ENCODE measurements around the gene ZNF750.

ZNF750 gene

DNA sequence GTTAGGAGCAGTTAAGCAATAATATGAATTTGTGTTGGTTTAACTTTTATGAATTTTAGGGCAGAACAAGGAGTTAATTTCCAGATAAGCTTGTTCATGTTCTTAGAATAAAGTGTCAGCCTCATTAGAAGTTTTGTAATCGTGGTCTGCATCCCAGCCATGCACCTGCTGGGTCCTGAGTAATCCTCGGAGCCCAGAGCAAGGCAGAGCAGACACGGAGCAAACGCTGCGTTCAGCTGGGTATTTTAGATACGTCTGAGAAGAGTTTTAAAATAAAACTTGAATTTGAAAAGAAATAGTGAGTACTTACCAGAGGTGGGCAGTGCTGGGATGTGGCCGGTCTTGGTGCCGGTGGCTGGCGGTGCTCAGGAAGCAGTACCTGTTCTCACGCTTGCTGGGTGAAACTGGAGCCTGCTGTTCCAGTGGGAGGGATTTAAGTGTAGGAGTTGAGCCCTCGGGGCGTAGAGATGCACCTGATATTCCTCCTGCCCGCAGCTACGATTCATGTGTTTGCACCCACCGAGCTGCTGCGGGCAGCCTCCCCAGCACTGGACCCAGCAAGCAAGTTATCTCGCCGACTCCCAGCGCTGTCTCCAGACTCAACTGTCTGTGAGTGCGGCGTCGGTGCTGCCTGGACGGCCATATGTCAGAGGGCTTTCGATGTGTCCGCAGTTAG lies at the start of gene ZNF750:
ZNF750 (minus strand) TSS at position 406 of the 676 bp plus-strand sequence. CDS start 7,568 bp downstream, outside the sequence.
- no peak for DNase-seq

DNA sequence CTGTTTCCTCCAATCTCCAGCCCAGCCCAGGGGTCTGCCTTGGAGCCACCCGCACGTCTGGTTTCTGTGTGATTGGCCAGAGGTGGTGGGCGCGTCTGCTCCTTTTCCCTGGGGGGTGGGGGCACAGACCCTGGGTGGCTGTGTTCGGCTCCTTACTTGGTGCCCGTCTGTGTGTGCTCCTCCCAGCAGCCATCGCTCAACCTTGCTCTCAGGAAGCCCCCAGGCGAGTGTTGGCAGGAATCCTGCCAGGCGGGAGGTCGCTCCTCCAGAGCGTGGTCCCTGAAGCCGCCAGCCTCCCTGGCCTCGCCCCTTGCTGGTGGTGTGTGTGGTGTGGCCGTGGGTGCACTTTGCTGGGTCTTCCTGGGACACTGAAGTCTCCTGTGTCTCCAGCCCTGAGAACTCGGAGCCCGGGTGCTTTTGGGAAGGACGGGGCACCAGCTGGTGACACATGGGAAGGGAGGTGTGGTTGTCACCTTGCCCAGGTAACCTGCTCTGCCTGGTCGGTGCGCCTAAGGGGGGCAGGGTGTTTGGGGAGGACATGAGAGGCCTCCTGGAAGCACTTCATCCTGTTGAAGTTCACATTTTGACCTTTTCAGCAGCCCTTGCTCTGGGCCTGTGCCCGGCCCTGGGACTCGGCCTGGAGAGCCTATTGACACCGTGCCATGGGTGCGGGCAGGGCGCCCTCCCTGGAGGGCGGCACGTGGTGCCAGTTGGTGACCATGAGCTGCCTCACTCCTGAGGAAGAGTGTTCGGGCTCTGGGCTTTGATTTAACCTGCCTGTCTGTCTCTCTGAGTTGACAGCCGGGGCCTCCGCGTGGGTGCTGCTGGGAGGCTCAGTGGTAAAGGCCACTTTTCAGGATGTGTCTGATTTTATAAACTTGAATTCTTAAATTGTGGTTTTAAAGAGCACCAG lies 49.0 kb upstream of the ZNF750 start:
- peak; percentile 24 for DNase-seq

DNA sequence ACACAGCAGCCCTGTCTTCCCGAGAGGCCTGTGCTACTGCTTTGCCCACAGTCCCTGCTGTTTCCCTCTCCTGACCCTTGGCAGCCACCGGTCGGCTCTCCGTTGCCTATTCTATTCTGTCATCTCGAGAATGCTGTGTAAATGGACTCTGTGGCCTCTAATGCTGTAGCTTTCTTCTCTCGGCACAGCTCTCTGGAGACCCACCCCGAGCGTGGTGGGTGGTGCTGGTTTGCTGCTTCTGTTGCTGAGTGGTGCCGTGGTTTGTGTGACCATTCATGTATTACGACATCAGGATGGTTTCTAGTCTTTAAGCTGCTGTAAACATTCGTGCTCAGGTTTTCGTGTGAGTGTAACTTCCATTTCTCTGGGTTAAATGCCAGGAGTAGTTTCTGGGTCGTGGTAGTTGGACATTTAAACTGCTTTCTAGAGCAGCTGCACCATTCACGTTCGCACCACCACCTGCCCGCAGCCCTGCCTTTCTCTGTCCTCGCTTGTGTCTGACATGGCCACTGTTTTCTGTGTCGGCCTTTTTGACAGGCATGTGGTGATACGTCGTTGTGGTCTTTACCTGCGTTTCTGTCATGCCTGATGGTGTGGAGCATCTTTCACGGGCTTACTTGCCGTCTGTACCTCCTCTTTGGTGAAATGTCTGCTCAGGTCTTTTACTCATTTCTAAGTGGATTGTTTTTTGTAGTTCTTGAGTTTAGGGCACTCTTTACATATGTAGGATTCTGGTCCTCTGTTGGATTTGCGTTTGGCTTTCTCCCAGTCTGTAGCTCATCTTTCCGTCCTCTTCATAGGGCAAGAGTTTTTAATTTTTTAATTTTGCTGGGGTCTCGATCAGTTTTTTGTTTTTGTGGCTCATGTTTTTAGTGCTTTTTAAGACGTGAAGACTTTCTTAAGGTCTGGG lies 47.7 kb upstream of the ZNF750 start:
- DNase-seq: peak; percentile 52

DNA sequence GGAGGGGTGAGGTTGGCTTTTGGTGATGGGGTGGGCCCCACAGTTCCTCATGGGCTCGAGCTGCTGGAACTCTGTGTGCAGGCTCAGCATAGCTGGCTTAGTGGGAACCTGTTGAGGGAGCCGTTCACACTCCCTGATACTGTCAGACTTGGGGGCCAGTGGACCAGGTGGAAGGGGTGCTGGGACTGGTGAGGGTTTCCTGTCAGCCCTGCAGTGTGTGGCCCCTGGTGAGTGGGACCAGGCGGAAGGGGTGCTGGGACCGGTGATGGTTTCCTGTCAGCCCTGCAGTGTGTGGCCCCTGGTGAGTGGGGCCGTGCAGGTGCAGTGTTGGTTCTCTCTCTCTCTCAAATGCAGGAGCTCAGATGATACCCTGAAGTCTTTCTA lies 45.1 kb upstream of the ZNF750 start:
- no peak for DNase-seq

DNA sequence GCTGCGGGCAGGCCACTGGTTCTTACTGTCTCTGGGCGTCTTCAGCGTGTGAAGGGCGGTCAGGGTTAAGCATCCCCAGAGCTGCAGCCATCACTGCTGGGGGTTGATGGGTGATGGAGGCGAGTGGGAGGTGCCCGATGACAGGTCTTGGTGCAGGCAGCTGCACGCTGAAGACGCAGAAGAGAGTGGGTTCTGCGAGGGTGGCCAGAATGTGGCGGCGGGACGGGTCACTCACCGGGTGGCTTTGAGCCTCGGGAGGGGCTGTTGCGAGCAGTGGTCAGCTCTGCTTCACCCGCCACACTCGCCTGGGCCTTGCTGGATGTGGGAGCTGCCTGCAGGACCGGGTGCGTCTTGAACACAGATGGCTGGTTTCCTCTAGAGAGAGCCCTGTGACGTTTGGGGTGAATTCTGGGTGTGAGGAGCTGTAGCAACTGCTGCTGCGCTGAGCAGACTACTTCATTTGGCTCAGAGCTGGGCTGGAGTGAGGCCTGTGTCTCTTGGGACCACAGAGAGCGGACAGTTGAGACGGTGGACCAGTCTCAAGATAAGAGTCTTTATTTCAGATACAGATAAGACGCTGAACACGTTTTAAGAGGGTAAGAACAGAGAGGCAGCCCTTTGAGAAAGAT lies 44.6 kb upstream of the ZNF750 start:
- DNase-seq: peak; percentile 52

DNA sequence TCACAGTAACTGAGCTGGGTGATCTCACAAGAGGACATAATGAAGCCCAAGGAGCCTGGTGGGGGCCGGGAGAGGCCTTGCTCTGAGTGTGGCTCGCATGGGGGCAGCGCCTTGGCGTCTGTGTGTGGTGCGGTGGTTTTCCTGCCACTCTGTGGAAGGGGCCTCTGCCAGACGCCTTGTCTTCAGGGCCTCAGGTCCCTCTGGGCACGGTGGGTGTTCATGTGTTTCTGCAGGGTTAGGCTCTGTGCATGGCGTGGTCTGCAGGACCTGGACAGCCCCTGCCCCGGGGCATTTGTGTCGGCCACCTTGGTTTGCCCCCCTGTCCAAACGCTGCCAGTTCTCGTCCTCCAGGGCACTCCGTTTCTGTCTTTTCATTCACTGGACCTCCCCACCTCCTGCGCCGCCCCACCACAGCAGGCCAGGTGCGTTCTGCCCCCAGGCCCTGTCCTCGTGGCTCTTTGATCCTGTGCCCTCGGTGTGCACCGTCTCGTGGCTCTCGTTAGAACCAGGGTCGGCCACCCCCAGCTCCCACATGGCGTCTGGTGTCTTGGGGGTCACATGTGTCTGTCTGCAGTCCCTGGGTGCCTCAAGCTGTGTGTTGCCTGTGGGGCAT lies 43.7 kb upstream of the ZNF750 start:
- DNase-seq: peak; percentile 21

DNA sequence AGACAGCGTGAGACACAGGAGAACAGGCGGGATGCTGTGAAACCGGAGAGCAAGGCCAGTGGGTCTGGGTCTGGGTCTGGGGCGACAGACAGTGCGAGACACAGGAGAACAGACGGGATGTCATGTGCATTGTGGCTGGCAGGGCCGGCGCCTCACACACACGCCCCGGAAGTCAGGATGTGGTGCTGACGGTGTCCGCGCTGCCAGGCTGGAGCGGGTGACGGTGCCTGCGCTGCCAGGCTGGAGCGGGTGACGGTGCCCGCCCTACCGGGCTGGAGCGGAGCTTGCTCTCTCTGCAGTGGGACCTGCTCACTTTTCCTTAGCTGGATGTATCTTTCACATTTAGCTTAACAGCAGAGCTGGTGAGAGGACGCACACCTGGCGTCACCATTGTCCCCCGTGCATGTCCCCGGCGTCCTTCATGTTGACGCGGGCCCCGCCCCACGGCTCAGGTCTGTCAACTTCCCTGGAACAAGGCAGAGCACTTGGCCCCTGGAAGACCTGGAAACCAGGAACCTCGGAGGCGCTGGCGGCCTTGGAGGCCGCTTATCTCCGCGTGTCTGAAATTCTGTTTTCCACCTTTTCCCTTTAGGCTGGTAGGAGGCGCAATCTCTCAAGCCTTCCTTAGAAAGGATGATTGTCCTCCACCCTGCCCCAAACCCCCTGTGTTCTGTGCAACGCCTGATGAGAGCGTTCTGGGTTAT lies 43.0 kb upstream of the ZNF750 start:
- peak; percentile 14 for DNase-seq

DNA sequence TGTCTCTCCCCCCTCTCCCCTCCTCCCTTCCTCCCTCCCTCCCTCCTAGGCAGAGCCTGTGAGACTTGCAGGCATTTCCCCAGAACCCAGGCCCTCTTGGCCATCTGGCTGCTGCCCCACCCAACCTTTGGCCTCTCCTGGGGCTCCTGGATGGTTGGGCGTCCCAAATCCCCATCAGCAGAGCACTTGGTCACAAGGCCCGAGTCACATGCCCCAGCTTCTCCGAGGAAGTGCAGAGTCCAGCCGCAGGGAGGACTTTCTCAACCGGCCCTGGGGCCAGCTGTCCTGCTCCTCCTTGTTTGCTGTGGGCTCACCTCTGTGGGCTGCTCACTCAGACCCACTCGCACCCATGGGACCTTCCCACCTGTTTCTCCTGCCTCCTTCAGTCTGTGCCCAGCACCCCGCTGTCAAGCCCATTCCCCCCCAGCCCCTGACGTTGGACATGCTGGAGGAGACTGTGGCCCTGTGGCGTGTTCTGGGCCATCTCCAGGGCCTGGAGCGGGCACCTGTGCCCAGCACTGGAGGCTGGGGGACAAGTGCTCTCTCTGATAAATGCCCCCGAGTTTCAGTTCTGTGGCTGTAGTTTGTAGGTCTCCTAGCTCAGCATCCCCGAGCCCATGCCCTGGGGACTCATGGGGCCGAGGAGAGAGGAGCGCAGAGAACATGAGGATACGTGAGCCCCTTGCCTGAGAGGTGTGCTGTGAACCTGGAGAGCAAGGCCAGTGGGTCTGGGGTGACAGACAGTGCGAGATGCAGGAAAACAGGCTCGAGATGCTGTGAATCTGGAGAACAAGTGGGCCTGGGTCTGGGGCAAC lies 42.3 kb upstream of the ZNF750 start:
- DNase-seq: no peak

DNA sequence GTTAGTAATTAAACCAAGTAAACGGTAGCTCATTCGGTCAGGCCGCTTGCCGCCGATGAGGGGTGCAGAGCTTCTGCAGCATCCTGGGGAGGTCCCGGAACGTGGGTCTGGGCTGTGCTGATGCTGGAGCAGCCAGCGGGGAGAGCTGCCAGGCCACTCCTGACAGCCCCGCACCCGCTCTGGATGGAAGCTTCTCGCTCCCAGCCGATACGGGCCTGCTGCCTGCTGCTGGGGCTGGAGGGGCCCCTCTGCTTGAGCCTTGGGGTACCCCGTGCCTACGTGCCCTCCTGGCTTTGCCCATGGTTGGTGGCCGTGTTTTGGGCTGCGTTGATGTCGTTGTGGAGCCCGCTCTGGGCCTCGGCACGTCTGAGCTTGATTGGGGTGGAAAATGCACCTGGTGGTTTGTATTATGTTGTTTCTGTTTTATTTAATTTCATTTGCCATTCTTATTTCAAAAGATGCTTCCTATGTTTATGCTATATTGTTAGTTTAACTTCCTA lies 41.6 kb upstream of the ZNF750 start:
- no peak for DNase-seq

DNA sequence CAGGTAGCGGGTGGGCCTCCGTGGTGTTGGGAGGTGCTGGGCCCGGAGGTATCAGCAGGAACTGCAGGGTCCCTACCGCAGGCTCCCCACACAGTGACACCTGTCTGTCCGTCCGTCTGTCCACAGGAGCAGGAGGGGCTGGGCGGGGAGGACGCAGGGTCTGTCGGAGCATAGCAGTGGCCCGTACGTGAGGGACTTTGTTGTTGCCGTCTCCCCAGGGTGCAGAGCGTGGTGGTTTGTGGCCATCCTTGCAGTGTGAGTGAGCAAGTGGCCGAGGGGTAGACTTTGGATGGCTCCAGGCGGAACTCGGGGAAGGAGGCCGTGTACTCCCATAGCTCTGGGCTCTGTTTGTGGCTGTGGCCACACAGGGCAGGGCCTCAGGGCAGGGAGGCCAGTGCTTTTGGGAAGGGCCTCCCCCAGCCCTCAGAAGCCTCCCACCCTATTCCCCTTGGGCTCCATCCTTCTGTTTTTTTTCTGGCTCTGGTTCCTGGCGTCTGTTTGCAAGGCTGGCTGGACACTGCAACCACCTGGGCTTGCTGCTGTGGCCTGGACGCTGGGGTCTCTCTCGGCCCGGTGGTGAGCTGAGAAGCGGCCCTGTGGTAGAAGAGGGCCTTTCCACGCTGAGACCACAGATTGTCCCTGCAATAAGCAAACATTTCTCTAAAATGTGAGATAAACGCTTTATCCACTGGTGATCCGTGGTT lies 41.0 kb upstream of the ZNF750 start:
- DNase-seq: no peak

DNA sequence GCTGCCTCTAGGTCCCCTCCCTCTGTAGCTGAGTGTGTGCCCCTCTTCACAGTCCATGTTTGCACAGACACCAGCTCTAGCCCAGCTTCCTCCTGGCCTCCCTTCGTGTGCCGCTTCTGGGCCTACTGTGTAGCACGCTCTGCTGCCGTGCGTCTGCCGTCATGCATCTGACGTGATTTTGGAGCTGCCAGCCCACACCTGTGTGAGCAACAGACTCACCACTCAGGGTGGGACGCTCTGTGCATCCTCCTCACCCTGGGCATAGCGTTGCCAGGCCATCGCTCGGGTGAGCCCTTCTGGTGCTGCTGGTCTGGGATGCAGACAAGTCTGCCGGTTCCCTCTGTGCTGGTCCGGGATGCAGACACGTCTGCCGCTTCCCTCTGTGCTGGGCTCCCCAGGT lies 39.4 kb upstream of the ZNF750 start:
- no peak for DNase-seq

DNA sequence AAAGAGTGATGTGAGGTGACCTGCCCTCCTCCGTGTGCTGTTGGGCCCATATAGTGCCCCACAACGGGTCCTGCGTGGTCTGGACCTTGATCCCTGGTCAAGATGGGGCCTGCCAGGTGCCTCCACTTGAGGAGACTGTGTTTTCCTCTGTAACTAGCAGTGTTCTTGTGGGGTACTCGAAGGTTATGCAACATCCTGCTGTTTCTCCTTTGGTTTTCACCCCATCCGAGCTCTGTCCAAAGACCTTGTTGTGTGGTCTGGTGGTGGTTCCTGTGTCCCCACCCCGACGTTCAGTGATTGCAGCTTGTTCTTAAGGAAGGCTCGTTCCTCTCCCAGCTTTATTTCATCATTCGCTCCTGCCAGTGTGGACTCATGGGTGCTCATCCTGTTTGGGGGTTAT lies 38.7 kb upstream of the ZNF750 start:
- DNase-seq: peak; percentile 47

DNA sequence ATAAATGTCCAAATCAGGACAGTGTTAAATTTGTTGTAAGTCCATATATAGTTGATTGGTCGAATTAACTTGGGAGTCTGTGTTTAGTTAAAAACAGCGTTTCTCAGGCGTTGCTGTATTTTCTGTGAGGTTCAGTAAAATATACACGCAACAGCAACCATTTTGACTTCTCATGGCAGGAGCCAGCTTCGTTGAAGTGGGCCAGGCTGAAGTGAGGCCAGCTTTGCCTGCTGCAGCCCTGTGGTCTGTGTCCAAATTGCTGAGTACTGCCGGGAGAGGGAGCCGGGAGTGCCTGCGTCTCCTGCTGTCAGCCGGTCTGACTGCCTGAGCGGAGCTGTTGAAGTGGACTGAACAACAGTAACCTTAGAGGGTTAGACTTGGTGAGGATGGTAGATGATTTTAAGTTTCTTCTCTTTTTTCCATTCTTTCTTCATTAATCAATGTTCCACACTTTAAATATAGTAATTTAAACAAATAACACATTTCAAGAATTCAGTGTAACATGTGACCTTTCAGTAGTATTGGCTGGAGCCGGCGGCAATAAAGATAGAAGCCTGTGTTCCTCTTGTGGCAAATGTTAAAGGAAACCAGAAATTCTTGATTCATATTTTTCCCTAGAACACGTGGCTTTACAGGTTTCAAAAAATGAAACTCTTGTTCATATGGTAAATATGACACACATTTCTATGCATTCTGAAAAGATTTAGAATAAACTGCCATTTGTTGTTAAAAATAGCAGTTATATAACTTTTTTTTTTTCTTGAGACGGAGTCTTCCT lies 37.0 kb upstream of the ZNF750 start:
- peak; percentile 63 for DNase-seq

DNA sequence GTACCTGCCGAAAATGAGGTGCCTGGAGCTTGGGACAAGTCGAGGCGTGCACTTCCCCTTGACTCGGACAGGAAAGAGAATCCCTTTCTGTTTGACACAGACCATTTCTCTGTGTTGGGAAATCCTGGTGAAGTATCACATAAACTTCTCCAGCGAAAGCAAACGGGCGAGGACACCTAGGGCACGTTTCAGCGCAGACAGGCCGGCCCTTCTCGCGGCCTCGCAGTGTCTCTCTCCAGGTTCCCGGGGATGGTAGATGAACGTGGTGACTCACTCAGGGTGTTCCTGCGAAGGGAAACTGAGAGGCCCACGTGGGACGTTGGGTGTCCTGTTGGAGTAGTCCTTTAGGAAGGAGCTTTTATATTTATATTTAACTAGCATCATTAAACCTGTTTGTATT lies 36.3 kb upstream of the ZNF750 start:
- DNase-seq: no peak

DNA sequence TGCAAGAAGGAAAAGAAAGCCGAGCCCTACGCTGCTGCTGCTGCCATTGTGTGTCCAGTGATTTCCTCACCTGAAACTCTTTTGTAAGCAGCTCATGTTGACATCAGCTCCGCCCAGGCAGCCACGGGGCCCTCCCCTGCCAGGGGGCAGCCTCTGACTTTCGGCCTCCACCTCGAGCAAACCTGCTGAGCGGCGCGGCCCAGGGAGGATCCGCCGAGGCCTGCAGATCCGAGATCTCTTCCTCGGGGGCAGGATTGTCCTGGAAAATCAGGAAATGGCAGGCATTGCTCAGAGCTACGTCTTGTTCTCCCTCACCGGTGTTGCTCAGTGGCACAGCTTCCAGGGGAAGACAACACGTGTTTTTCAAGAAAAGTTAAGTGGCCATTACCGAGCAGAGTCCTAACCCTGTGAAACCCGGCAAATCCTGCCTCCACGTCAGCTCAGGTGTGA lies 35.6 kb upstream of the ZNF750 start:
- no peak for DNase-seq

DNA sequence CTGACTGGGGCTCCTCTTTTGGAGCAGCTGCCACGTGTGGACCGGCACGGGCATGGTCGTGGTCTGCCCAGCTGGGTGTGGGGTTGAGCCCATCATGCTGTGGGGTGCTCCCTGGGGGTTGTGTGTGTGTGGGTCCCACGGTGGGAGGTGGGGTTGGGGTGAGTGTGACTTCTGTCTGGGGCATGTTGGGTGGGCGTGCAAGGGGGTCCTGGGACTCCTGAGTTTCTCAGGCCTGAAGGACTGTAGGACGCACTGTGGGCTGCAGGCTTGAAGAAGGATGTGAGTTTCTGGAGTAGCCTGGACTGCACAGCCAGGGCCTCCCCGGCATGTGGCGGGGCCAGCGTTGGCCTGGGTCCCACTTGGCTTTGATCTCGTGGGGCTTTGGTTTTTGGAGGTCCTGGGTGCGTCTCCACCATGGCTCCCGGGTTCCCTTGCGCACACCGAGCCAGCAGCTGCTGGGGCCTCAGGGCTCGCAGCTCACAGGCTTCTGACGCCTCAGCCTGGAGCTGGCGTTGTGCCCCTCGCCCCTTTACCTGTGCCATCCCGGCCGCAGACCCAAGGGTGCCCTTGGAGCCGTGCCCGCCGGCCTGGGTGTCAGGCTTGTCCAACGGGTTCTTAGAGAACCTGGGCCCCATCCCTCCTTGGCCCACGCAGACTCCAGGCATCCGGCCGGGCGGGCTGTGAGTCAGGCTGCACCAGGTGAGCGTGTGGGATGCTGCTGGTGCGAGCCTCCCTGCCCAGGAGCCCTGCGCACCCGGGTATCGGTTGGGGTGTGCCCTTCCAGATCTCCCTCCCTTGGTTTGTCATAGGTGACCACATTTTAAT lies 34.4 kb upstream of the ZNF750 start:
- no peak for DNase-seq

DNA sequence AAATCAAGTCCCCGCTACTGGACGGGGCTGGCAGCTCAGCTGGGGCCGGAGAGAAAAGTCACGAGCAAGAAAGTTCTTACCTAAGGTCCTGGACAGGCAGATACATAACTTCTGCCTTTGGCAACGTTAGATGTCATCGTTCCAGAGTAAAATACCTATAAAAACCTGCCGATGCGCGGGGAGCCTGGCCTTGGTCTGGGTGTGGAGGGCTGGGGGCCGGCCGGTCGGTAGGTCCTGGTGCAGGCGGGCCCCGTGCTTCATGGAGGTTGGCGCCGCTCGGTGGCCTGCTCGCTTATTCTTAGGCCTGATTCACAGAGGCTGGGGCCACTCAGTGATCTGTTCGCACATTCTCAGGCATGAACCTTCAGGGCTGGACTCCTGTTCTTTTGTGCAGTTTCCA lies 33.7 kb upstream of the ZNF750 start:
- no peak for DNase-seq

All from hematopoietic multipotent progenitor cell treated with erythropoietin and hydrocortisone succinate and interleukin-3 and kit ligand, for 6 days (in vitro differentiated cells).